D721Med (cell line): Measurements from ENCODE around the gene MAP3K4.

Experiments used
- DNase-seq: peaks from one replicate; pipeline ENCODE4 v3.0.0; 2011; ENCODE audit warnings: low spot score; ENCODE audit not compliant: insufficient read length
- FAIRE-seq: peaks from 2 replicates; lab custom pipeline; 2011; peaks lifted over from hg19 to GRCh38; lab: Jason Lieb, UNC
- CTCF ChIP-seq: IDR thresholded peaks from 2 replicates; pipeline ENCODE4 v1.5.1; 2012; ENCODE audit warnings: mild to moderate bottlenecking, control low read depth; ENCODE audit not compliant: insufficient read depth; ENCODE audit errors: missing control alignments

Gene MAP3K4

DNA sequence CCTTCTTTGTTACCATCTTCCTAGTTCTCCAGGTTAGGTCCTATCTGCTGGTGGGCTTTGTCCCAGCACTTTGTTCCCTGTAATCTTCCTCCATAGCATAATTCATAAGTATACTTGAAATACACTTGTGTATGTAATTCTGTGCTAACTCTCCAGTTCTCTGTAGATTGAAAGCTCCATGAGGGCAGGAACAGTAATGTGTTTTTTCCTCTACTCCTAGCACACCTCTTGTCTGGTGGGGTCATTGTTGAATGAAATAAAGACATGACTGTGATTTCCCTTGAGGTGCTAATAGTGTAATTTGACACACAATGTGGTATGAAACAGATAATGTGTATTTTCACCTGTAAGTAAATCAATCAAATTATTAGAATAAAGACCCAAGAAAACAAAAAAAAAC, 30.0 kb downstream of the MAP3K4 start:
- DNase-seq (no peak), FAIRE-seq (no peak)
- no peak for TF ChIP-seq CTCF

DNA sequence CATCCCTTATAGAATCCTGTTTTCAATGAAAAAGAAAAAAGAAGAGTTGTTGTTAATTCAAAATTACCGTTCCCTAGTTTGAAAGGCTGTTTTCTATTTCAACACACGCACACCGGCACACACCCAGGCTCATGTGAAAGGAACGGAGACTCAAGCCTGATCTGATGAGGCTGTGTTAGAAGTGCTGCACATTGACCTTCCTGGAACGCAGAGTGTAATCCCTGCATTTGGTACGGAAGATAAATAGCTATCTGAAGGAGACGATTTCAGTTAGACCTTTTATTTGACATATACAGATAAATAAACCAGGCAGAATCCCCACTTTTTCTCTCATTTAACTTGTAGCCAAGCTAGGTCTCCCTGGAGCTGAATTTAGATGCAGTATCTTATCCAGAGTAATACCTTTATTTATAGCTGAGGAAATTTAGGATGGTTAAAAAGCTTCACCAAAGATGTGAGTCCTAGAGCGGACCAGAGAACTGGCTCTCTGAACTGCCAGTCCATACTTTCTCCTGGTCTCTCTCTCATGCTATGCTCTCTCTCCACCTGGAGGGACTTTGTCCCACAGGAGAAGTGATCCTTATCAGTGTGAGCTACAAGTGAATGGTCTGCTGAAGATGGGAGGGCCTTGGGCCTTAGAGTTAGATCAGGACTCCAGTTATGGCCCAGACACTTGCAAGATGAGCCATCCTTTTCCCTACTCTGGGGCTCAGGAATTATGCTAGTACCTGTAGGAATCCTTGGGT, 30.6 kb downstream of the MAP3K4 start:
- no peak for TF ChIP-seq CTCF
- no peak for DNase-seq
- FAIRE-seq = no peak

DNA sequence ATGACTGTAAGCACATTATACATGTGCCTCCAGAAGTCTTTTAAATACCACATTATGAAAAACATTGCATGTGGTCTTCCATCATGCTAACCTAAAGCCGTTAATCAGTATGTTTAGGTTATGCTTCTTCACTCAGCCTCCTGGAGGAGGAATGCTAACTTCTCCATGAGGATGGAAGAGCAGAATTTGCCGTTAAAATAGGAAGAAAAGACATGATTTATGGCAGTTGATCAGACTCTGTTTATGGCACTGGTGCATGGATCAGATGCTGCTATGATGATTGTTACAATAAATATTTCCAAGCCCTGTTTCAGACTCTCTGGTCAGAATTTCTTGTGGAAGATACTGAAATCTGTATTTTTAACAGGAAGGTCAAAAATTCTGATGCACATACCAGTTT, 31.7 kb downstream of the MAP3K4 start:
- no peak for TF ChIP-seq CTCF
- DNase-seq = no peak
- FAIRE-seq = no peak

DNA sequence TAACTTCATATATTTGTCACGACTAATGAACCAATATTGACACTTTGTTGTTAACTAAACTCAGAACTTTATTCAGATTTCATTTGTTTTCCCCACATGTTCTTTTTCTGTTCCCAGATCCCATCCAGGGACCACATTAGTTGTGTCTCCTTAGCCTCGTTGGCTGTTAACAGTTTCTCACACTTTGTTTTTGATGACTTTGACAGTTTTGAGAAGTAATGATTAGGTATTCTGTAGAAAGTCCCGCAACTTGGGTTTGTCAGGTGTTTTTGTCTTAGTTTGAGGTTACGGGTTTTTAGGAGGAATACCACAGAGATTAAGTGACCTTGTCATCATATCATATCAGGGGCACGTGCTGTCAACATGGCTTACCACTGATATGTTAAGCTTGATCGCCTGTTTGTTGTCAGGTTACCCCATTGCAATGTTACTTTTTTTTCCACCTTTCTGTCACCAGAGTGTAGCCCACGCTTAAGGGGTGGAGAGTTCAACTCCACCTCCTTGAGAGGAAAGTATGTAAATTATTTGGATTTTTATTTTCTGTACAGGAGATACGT, 32.9 kb downstream of the MAP3K4 start:
- no peak for TF ChIP-seq CTCF
- no peak for DNase-seq
- FAIRE-seq = no peak

GRCh38 chr6:161027385-161027784, 35.8 kb downstream of the MAP3K4 start:
- DNase-seq (no peak), FAIRE-seq (no peak)
- no peak for TF ChIP-seq CTCF

GRCh38 chr6:161029195-161029809, 37.7 kb downstream of the MAP3K4 start:
- TF ChIP-seq CTCF = no peak
- DNase-seq (no peak), FAIRE-seq (no peak)
